SU-DHL-6 (cell line): ENCODE data around the gene RNF212.

Experiments used
- CTCF ChIP-seq: fragments of 200-600 bp; sonication (generic); IDR thresholded peaks from one replicate; pipeline ENCODE4 v1.5.1; 2017; ENCODE audit warnings: antibody characterized with exemption, mild to moderate bottlenecking, low read length, moderate library complexity; ENCODE audit not compliant: insufficient read depth, poor library complexity, severe bottlenecking
- EZH2phosphoT487 ChIP-seq: fragments of 200-600 bp; sonication (generic), shearing (Covaris generic); conservative IDR thresholded peaks from 2 replicates; pipeline ENCODE4 v1.6.1; 2018; ENCODE audit warnings: mild to moderate bottlenecking, antibody characterized with exemption, low read length, moderate library complexity, mixed read lengths

- TF ChIP-seq CTCF (no peak), EZH2phosphoT487 (no peak)
Measured at GRCh38 chr4:1032861-1033260, 80.5 kb downstream of the RNF212 start.
